ENCODE data around the gene XKR7.

XKR7 gene

DNA sequence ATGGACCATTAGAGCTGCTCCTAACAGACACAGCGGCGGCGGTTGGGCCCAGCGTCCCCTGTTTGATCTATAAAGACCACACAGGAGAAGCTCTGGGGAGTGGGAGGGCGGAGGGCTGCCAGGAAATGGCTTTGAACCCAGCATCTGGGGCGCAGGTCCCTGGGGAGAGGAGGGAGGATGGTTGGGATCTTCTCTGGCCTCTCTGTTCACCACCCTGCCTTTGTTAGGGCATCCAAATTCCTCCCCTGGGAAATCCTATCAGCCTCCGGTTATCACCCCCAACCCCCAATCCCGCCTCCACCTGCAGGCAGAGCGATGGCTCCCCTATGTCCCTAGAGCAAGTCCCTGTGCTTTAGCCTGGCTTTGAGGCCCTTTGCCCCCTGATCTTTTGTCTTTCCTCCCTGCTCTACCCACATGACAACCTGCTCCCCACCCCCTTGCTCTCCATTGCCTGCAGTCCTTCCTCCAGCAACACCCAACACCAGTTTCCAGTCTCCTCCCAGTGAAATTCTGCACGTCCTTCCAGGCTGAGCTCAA lies 7.1 kb downstream of the XKR7 start:
- Histone ChIP-seq H3K36me3 (no peaks in the 10 kb centered on the region), H3K4me3 (peak overlapping the region; percentile 33; the same call in 1 of the 2 replicates), H3K4me2 (peak overlapping the region; percentile 87), H3K9ac (peak overlapping the region; percentile 46; the same call in 1 of the 2 replicates), H3K9me3 (no peaks in the 10 kb centered on the region), H4K20me1 (no peaks in the 10 kb centered on the region), H3K4me1 (peaks cover 94% of the 10 kb centered on the region), H3K27ac (peak overlapping the region; percentile 76), H3K27me3 (no peaks in the 10 kb centered on the region)
- no peak for TF ChIP-seq Cebpa-rat (IDR thresholded peaks at IDR 0.05)

DNA sequence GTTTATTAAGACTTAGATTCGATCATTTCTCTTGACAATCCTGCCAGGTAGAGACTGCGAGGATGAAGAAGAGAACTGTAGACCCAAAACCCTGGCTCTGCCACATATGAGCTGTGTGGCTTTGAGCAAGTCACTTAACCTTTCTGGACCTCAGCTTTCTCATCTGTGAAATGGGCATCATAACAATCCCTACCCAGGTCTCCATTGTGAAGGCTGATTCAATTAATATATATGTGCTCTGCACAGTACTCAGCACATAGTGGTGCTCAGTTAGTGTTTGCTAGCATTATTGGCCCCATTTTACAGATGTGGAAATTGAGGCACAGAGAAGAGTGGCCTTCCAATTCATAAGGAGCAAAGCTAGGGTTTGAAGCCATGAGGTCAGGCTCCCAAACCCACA lies 7.9 kb downstream of the XKR7 start:
- TF ChIP-seq Cebpa-rat (IDR thresholded peaks at IDR 0.05) = no peak
- no peaks in the 10 kb centered on the region for H3K27me3 ChIP-seq
- H3K4me2 ChIP-seq = peak overlapping the region; percentile 64
- H3K36me3 ChIP-seq = no peaks in the 10 kb centered on the region
- H4K20me1 ChIP-seq = no peaks in the 10 kb centered on the region
- H3K9me3 ChIP-seq = no peaks in the 10 kb centered on the region
- H3K4me3 ChIP-seq = no peak overlapping the region
- peaks cover 86% of the 10 kb centered on the region for H3K4me1 ChIP-seq
- peak overlapping the region; percentile 12; the same call in 1 of the 2 replicates for H3K27ac ChIP-seq
- H3K9ac ChIP-seq = no peak overlapping the region

GRCh38 chr20:31977080-31977479 lies 9.1 kb downstream of the XKR7 start:
- H3K9ac ChIP-seq = no peak overlapping the region; the same call in 1 of the 2 replicates
- H3K4me1 ChIP-seq = peaks cover 74% of the 10 kb centered on the region
- peak overlapping the region; percentile 64 for H3K4me2 ChIP-seq
- H3K36me3 ChIP-seq = no peaks in the 10 kb centered on the region
- no peak for TF ChIP-seq Cebpa-rat (IDR thresholded peaks at IDR 0.05)
- H3K27ac ChIP-seq = peak overlapping the region; percentile 12; the same call in 1 of the 2 replicates
- H3K27me3 ChIP-seq = no peaks in the 10 kb centered on the region
- no peaks in the 10 kb centered on the region for H4K20me1 ChIP-seq
- H3K9me3 ChIP-seq = no peaks in the 10 kb centered on the region
- no peak overlapping the region for H3K4me3 ChIP-seq

DNA sequence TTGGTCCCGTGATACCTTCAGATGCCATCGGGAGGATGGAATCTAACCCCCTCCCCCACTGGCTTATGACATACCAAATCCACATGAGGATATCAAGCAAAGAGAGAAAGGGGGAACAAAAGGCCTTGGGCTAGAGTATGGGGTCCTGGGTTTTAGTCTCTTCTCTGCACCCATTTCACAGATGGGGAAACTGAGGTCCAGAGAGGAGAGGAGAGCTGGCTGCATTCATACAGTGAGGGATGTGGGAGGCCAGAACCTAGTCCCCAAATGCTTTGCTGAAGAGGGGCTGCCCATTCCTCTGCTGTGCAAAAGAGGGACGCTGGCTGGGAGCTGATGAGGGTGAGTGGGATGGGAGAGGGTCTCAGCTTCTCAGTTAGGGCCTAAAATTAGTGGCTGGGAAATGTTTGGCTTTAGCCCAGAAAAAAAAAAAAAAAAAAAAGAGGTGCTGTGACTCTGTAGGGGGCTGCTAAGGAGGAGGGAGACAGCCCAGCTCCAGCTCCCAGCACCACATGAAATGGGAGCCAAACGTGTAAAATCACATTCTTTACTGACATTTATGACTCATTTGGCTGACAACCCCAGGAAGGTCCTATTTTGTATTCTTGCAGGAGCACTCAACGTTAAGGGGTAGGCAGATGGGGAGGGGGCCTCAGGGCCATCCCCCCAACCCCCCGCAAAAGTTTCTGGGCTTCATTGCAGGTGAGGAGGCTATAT lies 11.9 kb downstream of the XKR7 start:
- no peak overlapping the region for H3K4me3 ChIP-seq
- peaks cover 59% of the 10 kb centered on the region for H3K4me1 ChIP-seq
- no peaks in the 10 kb centered on the region for H4K20me1 ChIP-seq
- H3K27me3 ChIP-seq = no peaks in the 10 kb centered on the region
- no peaks in the 10 kb centered on the region for H3K9me3 ChIP-seq
- no peak overlapping the region for H3K4me2 ChIP-seq
- no peak overlapping the region for H3K27ac ChIP-seq
- H3K9ac ChIP-seq = no peak overlapping the region
- no peak for TF ChIP-seq Cebpa-rat (IDR thresholded peaks at IDR 0.05)
- H3K36me3 ChIP-seq = no peaks in the 10 kb centered on the region

GRCh38 chr20:31981784-31982183 lies 13.8 kb downstream of the XKR7 start:
- H3K27ac ChIP-seq = no peak overlapping the region
- H3K4me2 ChIP-seq = no peak overlapping the region
- no peaks in the 10 kb centered on the region for H3K9me3 ChIP-seq
- H3K27me3 ChIP-seq = no peaks in the 10 kb centered on the region
- peaks cover 46% of the 10 kb centered on the region for H3K4me1 ChIP-seq
- no peak overlapping the region for H3K4me3 ChIP-seq
- H4K20me1 ChIP-seq = no peaks in the 10 kb centered on the region
- no peak for TF ChIP-seq Cebpa-rat (IDR thresholded peaks at IDR 0.05)
- no peak overlapping the region for H3K9ac ChIP-seq
- H3K36me3 ChIP-seq = no peaks in the 10 kb centered on the region

- Histone ChIP-seq H3K27ac (no peak overlapping the region; the same call in 1 of the 2 replicates), H3K9me3 (no peaks in the 10 kb centered on the region), H3K36me3 (no peaks in the 10 kb centered on the region), H3K4me1 (peaks cover 20% of the 10 kb centered on the region), H3K9ac (peak overlapping the region; percentile 38; the same call in 1 of the 2 replicates), H3K4me3 (no peak overlapping the region), H3K4me2 (peak overlapping the region; percentile 42), H4K20me1 (no peaks in the 10 kb centered on the region), H3K27me3 (no peaks in the 10 kb centered on the region)
- no peak for TF ChIP-seq Cebpa-rat (IDR thresholded peaks at IDR 0.05)
Measured at GRCh38 chr20:31984981-31985471, 17.1 kb downstream of the XKR7 start.

- Histone ChIP-seq H3K27me3 (no peaks in the 10 kb centered on the region), H3K9ac (no peak overlapping the region), H3K36me3 (no peaks in the 10 kb centered on the region), H3K4me1 (peaks cover 23% of the 10 kb centered on the region), H3K4me3 (no peak overlapping the region), H3K4me2 (no peak overlapping the region), H3K27ac (no peak overlapping the region), H4K20me1 (no peaks in the 10 kb centered on the region), H3K9me3 (no peaks in the 10 kb centered on the region)
- no peak for TF ChIP-seq Cebpa-rat (IDR thresholded peaks at IDR 0.05)
Measured at GRCh38 chr20:31987744-31988143, 19.8 kb downstream of the XKR7 start.

DNA sequence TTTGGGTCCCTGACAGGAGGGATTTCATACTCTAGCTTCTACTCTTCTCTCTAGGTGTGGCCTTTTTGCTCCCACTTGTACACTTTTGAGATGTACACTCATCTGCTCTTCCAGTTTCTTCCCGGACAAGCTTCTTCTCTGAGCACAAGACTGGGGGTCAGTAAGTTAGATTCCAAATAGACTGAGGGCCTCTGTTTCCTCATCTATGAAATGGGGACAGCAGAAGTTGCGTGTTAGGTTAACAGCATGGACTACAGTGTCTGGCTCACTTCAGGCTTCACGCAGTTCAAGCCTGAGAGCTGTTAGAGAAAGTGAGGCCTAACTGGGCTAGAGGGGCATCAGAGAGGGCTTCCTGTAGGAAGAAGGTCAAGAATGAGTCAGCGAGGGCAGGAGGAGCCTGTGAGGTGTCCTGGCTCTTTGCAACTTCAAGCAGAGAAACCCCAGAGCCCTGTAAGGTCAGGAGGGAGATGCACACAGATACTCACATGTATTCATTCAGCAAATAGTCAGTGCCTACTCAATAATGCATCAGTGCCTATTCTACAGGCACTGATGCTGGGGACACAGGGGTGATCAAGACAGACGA lies 20.6 kb downstream of the XKR7 start:
- no peak overlapping the region for H3K4me3 ChIP-seq
- no peaks in the 10 kb centered on the region for H3K9me3 ChIP-seq
- no peak overlapping the region for H3K4me2 ChIP-seq
- H4K20me1 ChIP-seq = no peaks in the 10 kb centered on the region
- TF ChIP-seq Cebpa-rat (IDR thresholded peaks at IDR 0.05) = no peak
- no peak overlapping the region for H3K27ac ChIP-seq
- H3K9ac ChIP-seq = no peak overlapping the region
- no peaks in the 10 kb centered on the region for H3K27me3 ChIP-seq
- peaks cover 21% of the 10 kb centered on the region for H3K4me1 ChIP-seq
- H3K36me3 ChIP-seq = no peaks in the 10 kb centered on the region

DNA sequence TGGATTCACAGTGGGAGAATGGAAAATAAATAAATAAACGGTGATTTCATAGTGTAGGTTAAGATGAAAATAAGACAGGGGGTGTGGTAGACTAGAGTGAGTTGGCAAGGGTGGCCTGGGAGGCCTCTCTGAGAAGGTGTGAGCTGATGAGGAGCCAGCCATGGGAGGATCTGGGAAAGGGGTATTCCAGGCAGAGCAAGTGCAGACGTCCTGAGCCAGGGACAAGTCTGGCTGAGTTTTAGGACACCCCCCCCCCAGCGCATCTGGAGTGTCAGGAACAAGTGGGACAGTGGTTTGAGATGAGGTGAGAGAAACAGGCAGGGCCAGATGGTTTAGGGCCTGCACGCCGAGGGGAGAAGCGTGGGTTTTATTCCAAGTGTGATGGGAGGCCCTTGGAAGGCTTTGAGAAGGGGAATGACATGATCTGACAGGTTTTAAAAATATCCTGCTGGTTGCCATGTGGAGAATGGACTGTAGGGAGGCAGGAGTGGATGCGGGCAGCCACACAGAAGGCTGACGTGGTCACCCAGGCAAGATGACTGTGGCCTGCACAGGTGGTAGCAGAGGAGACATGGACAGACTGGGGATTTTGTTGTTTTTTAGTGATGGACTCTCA lies 21.2 kb downstream of the XKR7 start:
- H3K4me3 ChIP-seq = no peak overlapping the region

More for the DNA sequence above, 21.2 kb downstream of the XKR7 start:
- no peak overlapping the region for H3K9ac ChIP-seq
- H4K20me1 ChIP-seq = no peaks in the 10 kb centered on the region
- H3K27me3 ChIP-seq = peaks cover 4% of the 10 kb centered on the region
- H3K4me2 ChIP-seq = no peak overlapping the region
- H3K4me1 ChIP-seq = peaks cover 24% of the 10 kb centered on the region
- H3K27ac ChIP-seq = no peak overlapping the region
- no peaks in the 10 kb centered on the region for H3K9me3 ChIP-seq
- no peaks in the 10 kb centered on the region for H3K36me3 ChIP-seq
- TF ChIP-seq Cebpa-rat (IDR thresholded peaks at IDR 0.05) = no peak
